ENCODE measurements around the gene SMAD4.

- no peak for TF ChIP-seq CTCF (IDR thresholded peaks at IDR 0.05; ENCODE audit: extremely low read depth in 1 of 2, insufficient read depth in 1 of 2, low read depth in 1 of 2, low read length in 2 of 2)
- no peak for TF ChIP-seq POLR2AphosphoS5 (IDR thresholded peaks at IDR 0.05; ENCODE audit: insufficient read depth, low read depth, low read length)
- no peak for TF ChIP-seq EZH2 (IDR thresholded peaks at IDR 0.05; ENCODE audit: borderline replicate concordance, low read depth, low read length, severe bottlenecking)
- TF ChIP-seq POLR2A (IDR thresholded peaks at IDR 0.05; ENCODE audit: low read depth, low read length): no peak
- TF ChIP-seq GATA2 (IDR thresholded peaks at IDR 0.05; ENCODE audit: insufficient read depth, insufficient read length, low read depth, low read length): no peak
- no peak for TF ChIP-seq JUN (IDR thresholded peaks at IDR 0.05; ENCODE audit: borderline replicate concordance, insufficient read depth, insufficient read length, low read depth)
- TF ChIP-seq MAX (IDR thresholded peaks at IDR 0.05; ENCODE audit: insufficient read depth, insufficient read length): no peak
Observed at GRCh38 chr18:51107082-51107481, 77.1 kb downstream of the SMAD4 start.
